Measurements from ENCODE around the gene LRP10. TPM values are rescaled to one million over a fixed set of nuclear protein-coding genes. Genes with fewer than 3 reads are reported as not detected.

The LRP10 gene
- total RNA-seq, 3 donors from 2014 or later = 70.1 to 97.5 (median 82.3) TPM

GRCh38 chr14:22884076-22884737, 12.7 kb downstream of the LRP10 start:
- intact Hi-C loops (cut with DNase I; ENCODE audit: low total_unique reads) = no loop called here
- Histone ChIP-seq H3K9me3 (no peaks in the 10 kb centered on the region), H3K36me3 (no peaks in the 10 kb centered on the region), H3K27me3 (no peaks in the 10 kb centered on the region), H3K27ac (no peak overlapping the region), H3K4me3 (no peak overlapping the region), H3K4me1 (peaks cover 0 to 14% of the 10 kb centered on the region in 2 donors)
- no peak for DNase-seq (ENCODE audit: low spot score in 2 of 2)
- TF ChIP-seq POLR2A (IDR thresholded peaks at IDR 0.05) = no peak
- no peak for TF ChIP-seq CTCF (IDR thresholded peaks at IDR 0.05)
- TF ChIP-seq POLR2AphosphoS5 (IDR thresholded peaks at IDR 0.05) = no peak

GRCh38 chr14:22884738-22885523, 13.4 kb downstream of the LRP10 start:
- TF ChIP-seq POLR2AphosphoS5 (IDR thresholded peaks at IDR 0.05) (no peak), CTCF (IDR thresholded peaks at IDR 0.05) (no peak), POLR2A (IDR thresholded peaks at IDR 0.05) (no peak)
- no peaks in the 10 kb centered on the region for H3K9me3 ChIP-seq
- intact Hi-C loops (cut with DNase I; ENCODE audit: low total_unique reads) = no loop called here

GRCh38 chr14:22885975-22886374, 14.4 kb downstream of the LRP10 start:
- Histone ChIP-seq H3K4me1 (peaks cover 0 to 14% of the 10 kb centered on the region in 2 donors), H3K9me3 (no peaks in the 10 kb centered on the region), H3K36me3 (no peaks in the 10 kb centered on the region), H3K27ac (peak overlapping the region; percentile 89 to 91), H3K27me3 (no peaks in the 10 kb centered on the region), H3K4me3 (peak overlapping the region; percentile 46 to 74 (median 69))
- DNase-seq (ENCODE audit: low spot score in 2 of 2) = no peak
- intact Hi-C loops (cut with DNase I; ENCODE audit: low total_unique reads) = no loop called here
- TF ChIP-seq CTCF (IDR thresholded peaks at IDR 0.05) = no peak
- TF ChIP-seq POLR2AphosphoS5 (IDR thresholded peaks at IDR 0.05) = no peak
- TF ChIP-seq POLR2A (IDR thresholded peaks at IDR 0.05) = no peak

More at GRCh38 chr14:22884738-22885523, 13.4 kb downstream of the LRP10 start:
- Histone ChIP-seq H3K4me3 (no peak overlapping the region), H3K36me3 (no peaks in the 10 kb centered on the region), H3K27ac (no peak overlapping the region), H3K27me3 (no peaks in the 10 kb centered on the region), H3K4me1 (peaks cover 0 to 14% of the 10 kb centered on the region in 2 donors)
- DNase-seq (ENCODE audit: low spot score in 2 of 2) = no peak

- Histone ChIP-seq H3K9me3 (no peaks in the 10 kb centered on the region), H3K36me3 (no peaks in the 10 kb centered on the region), H3K27ac (peak overlapping the region; percentile 89 to 91), H3K27me3 (no peaks in the 10 kb centered on the region), H3K4me3 (peak overlapping the region; percentile 46 to 74 (median 69)), H3K4me1 (peaks cover 0 to 14% of the 10 kb centered on the region in 2 donors)
- intact Hi-C loops (cut with DNase I; ENCODE audit: low total_unique reads) = no loop called here
- DNase-seq (ENCODE audit: low spot score in 2 of 2) = peak; percentile 73 to 82
- TF ChIP-seq POLR2AphosphoS5 (IDR thresholded peaks at IDR 0.05) (no peak), CTCF (IDR thresholded peaks at IDR 0.05) (peak in 2 of 3 donors; percentile 20 to 31), POLR2A (IDR thresholded peaks at IDR 0.05) (peak; percentile 25)
Observed at GRCh38 chr14:22886500-22887259, 15.1 kb downstream of the LRP10 start.
